Bronchial epithelial cell (primary cell): ENCODE measurements around the gene KRT16. TPM values are rescaled to one million over a fixed set of nuclear protein-coding genes. Genes with fewer than 3 reads are reported as not detected.
"Not testable (repeated sequence)": the region's sequence is repeated elsewhere in the genome, so short reads cannot be mapped to it uniquely, and the experiment has no call there.

Experiments used
- DNase-seq: peaks from one replicate; pipeline ENCODE4 v3.0.0-alpha.2; 2010; ENCODE audit warnings: low read depth
- FAIRE-seq: peaks from 2 replicates; lab custom pipeline; 2011; peaks lifted over from hg19 to GRCh38; lab: Jason Lieb, UNC
- H3K27me3 ChIP-seq: 2 replicates; pipeline ENCODE4 v1.5.1; 2011; ENCODE audit warnings: low read length; ENCODE audit not compliant: control insufficient read depth, insufficient read depth
- H3K36me3 ChIP-seq: 2 replicates; pipeline ENCODE4 v1.5.1; 2011; ENCODE audit warnings: low read length; ENCODE audit not compliant: control insufficient read depth, insufficient read depth
- H3K4me3 ChIP-seq: 2 replicates; pipeline ENCODE4 v1.5.1; 2011; ENCODE audit warnings: mild to moderate bottlenecking, low read depth, low read length, control low read depth
- CTCF ChIP-seq: IDR thresholded peaks from 2 replicates; pipeline ENCODE4 v1.5.1; 2011; ENCODE audit warnings: mild to moderate bottlenecking, moderate library complexity, low read length, control low read depth, inconsistent platforms; ENCODE audit not compliant: insufficient read depth, severe bottlenecking
- total RNA-seq: library from RNA; depleted of rRNA; stranded (reverse); fragments of >200 nt; gene quantifications from 2 replicates; pipeline ENCODE4 v1.2.1, GENCODE V29; 2014

Gene KRT16
- total RNA-seq, 1 donor from 2014 or later, result 1,390 TPM

GRCh38 chr17:41629316-41629715 lies 16.7 kb upstream of the KRT16 start:
- FAIRE-seq (peak; percentile 43), DNase-seq (no peak)
- Histone ChIP-seq H3K4me3 (no peak overlapping the region), H3K27me3 (no peaks in the 10 kb centered on the region), H3K36me3 (peaks cover 1% of the 10 kb centered on the region)
- no peak for TF ChIP-seq CTCF

- not testable (repeated sequence) for H3K4me3 ChIP-seq, H3K27me3 ChIP-seq, H3K36me3 ChIP-seq
- DNase-seq, result peak; percentile 90
- peak; percentile 55 for FAIRE-seq
Observed at GRCh38 chr17:41628621-41629255, 16.2 kb upstream of the KRT16 start.

- peaks cover 11% of the 10 kb centered on the region for H3K36me3 ChIP-seq
- H3K4me3 ChIP-seq, DNase-seq, H3K27me3 ChIP-seq, FAIRE-seq: not testable (repeated sequence)
Observed at GRCh38 chr17:41628073-41628370, 15.5 kb upstream of the KRT16 start.

- no peak overlapping the region for H3K4me3 ChIP-seq
- no peaks in the 10 kb centered on the region for H3K27me3 ChIP-seq
- FAIRE-seq (peak; percentile 83), DNase-seq (no peak)
- H3K36me3 ChIP-seq, result peaks cover 16% of the 10 kb centered on the region
- TF ChIP-seq CTCF, result no peak
Observed at GRCh38 chr17:41627316-41628072, 14.9 kb upstream of the KRT16 start.

- H3K27me3 ChIP-seq, DNase-seq, FAIRE-seq, H3K4me3 ChIP-seq: not testable (repeated sequence)
- H3K36me3 ChIP-seq, result peaks cover 18% of the 10 kb centered on the region
Observed at GRCh38 chr17:41626914-41627295, 14.3 kb upstream of the KRT16 start.

GRCh38 chr17:41626028-41626913 lies 13.7 kb upstream of the KRT16 start:
- peaks cover 18% of the 10 kb centered on the region for H3K36me3 ChIP-seq
- H3K4me3 ChIP-seq, DNase-seq, FAIRE-seq, H3K27me3 ChIP-seq: not testable (repeated sequence)
- peak; percentile 4 for TF ChIP-seq CTCF

- peak; percentile 94 for DNase-seq
- Histone ChIP-seq H3K36me3 (peaks cover 18% of the 10 kb centered on the region), H3K4me3 (no peak overlapping the region), H3K27me3 (no peaks in the 10 kb centered on the region)
- no peak for FAIRE-seq
- TF ChIP-seq CTCF, result no peak
Observed at GRCh38 chr17:41625602-41626001, 13.0 kb upstream of the KRT16 start.
